BE2C (cell line): ENCODE results near the gene HHATL.

Experiments
- DNase-seq: peaks from one replicate; pipeline ENCODE4 v3.0.0-alpha.2; 2020
- H3K27me3 ChIP-seq: fragments of 250-450 bp; sonication (Bioruptor Pico); 2 replicates; pipeline ENCODE4 v1.5.1; 2020; ENCODE audit warnings: mild to moderate bottlenecking
- H3K36me3 ChIP-seq: fragments of 250-450 bp; sonication (Bioruptor Pico); 2 replicates; pipeline ENCODE4 v1.5.1; 2020; ENCODE audit warnings: mild to moderate bottlenecking
- H3K4me1 ChIP-seq: fragments of 250-450 bp; sonication (Bioruptor Pico); 2 replicates; pipeline ENCODE4 v1.5.1; 2020
- H3K4me3 ChIP-seq: 2 replicates; pipeline ENCODE4 v1.5.1; 2011; ENCODE audit warnings: low read depth, low read length
- H3K9me3 ChIP-seq: fragments of 250-450 bp; sonication (Bioruptor Pico); 2 replicates; pipeline ENCODE4 v1.5.1; 2020
- CTCF ChIP-seq: IDR thresholded peaks from 2 replicates; pipeline ENCODE4 v1.5.1; 2012; ENCODE audit warnings: mild to moderate bottlenecking, low read depth, low read length

The HHATL gene

GRCh38 chr3:42732196-42732828 lies 29.7 kb upstream of the HHATL start:
- H3K4me3 ChIP-seq, result no peak overlapping the region
- no peak for DNase-seq
- H3K27me3 ChIP-seq, result no peaks in the 10 kb centered on the region
- no peaks in the 10 kb centered on the region for H3K36me3 ChIP-seq
- H3K4me1 ChIP-seq, result no peaks in the 10 kb centered on the region
- TF ChIP-seq CTCF, result no peak
- H3K9me3 ChIP-seq, result no peaks in the 10 kb centered on the region

DNA sequence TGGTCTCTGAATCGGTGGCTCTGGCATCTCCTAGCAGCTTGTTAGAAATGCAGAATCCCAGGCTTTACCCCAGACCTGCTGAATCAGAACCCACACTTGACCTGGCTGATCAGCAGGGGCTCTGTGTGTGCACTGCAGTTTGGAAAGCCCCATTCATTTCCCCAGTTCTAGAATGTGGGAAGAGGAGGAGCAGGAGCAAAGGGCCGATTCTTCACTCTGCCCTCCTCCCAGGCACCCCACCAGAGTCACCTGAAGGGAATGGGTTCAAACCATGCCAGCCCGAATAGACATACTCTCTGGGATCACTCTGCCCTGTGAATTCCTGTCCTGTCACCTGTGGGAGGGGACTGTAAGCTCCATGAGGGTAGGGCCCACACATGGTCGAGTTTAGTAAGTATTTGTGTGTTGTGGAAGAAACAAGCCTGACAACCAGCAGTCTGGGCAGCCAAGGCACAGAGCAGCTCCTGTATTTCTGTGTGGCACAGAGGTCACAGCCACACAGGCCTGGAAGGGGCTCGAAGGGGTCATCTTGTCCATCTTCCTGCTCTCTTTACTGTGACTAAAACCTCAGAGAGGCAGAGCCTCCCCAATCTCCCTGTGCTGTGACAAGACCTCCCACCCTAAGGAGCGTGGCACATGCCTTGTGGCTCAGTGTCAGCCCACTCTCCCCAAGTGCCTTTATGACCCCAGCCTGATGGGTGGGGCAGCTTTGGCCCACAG lies 29.0 kb upstream of the HHATL start:
- Histone ChIP-seq H3K36me3 (no peaks in the 10 kb centered on the region), H3K9me3 (no peaks in the 10 kb centered on the region), H3K27me3 (no peaks in the 10 kb centered on the region), H3K4me1 (no peaks in the 10 kb centered on the region), H3K4me3 (no peak overlapping the region)
- no peak for TF ChIP-seq CTCF
- no peak for DNase-seq

- no peak for TF ChIP-seq CTCF
- DNase-seq, result no peak
Observed at GRCh38 chr3:42730706-42731420, 28.3 kb upstream of the HHATL start.

GRCh38 chr3:42730294-42730693 lies 27.7 kb upstream of the HHATL start:
- H3K27me3 ChIP-seq, result no peaks in the 10 kb centered on the region
- DNase-seq, result no peak
- H3K4me1 ChIP-seq, result no peaks in the 10 kb centered on the region
- TF ChIP-seq CTCF, result no peak
- no peak overlapping the region for H3K4me3 ChIP-seq
- H3K9me3 ChIP-seq, result no peaks in the 10 kb centered on the region
- no peaks in the 10 kb centered on the region for H3K36me3 ChIP-seq

More at GRCh38 chr3:42730706-42731420, 28.3 kb upstream of the HHATL start:
- H3K9me3 ChIP-seq, result no peaks in the 10 kb centered on the region
- H3K27me3 ChIP-seq, result no peaks in the 10 kb centered on the region
- H3K4me3 ChIP-seq, result no peak overlapping the region
- no peaks in the 10 kb centered on the region for H3K4me1 ChIP-seq
- H3K36me3 ChIP-seq, result no peaks in the 10 kb centered on the region

GRCh38 chr3:42729404-42730145 lies 27.0 kb upstream of the HHATL start:
- Histone ChIP-seq H3K4me1 (no peaks in the 10 kb centered on the region), H3K36me3 (no peaks in the 10 kb centered on the region), H3K4me3 (no peak overlapping the region), H3K9me3 (no peaks in the 10 kb centered on the region), H3K27me3 (no peaks in the 10 kb centered on the region)
- TF ChIP-seq CTCF, result no peak
- no peak for DNase-seq
